Immature natural killer cell (primary cell): ENCODE results near the gene ANKH. TPM values are rescaled to one million over a fixed set of nuclear protein-coding genes. Genes with fewer than 3 reads are reported as not detected.
"Not testable (repeated sequence)": the region's sequence is repeated elsewhere in the genome, so short reads cannot be mapped to it uniquely, and the experiment has no call there.

Source experiments
- DNase-seq, 3 donors: peaks; one replicate each; pipeline ENCODE4 v3.0.0; 2022; ENCODE audit warnings: mixed read lengths in 1 of 3
- H3K27ac Mint-ChIP-seq, 6 donors: one replicate each; pipeline ENCODE4 v1.8.0; 2020; ENCODE audit warnings: mixed read lengths in 6 of 6, mild to moderate bottlenecking in 5 of 6, inconsistent platforms in 4 of 6, moderate library complexity in 3 of 6
- H3K27me3 Mint-ChIP-seq, 3 donors: one replicate each; pipeline ENCODE4 v1.8.0; 2020 to 2021; ENCODE audit warnings: low read depth in 3 of 3, mild to moderate bottlenecking in 3 of 3, mixed read lengths in 3 of 3, moderate library complexity in 3 of 3, inconsistent platforms in 1 of 3
- H3K36me3 Mint-ChIP-seq, 3 donors: one replicate each; pipeline ENCODE4 v1.8.0; 2020; ENCODE audit warnings: mixed read lengths in 3 of 3, inconsistent platforms in 2 of 3, mild to moderate bottlenecking in 2 of 3
- H3K4me1 Mint-ChIP-seq, 2 donors: one replicate each; pipeline ENCODE4 v1.8.0; 2020; ENCODE audit warnings: inconsistent platforms in 2 of 2, mild to moderate bottlenecking in 2 of 2, mixed read lengths in 2 of 2, moderate library complexity in 1 of 2
- H3K4me3 Mint-ChIP-seq, 5 donors: one replicate each; pipeline ENCODE4 v1.8.0; 2020; ENCODE audit warnings: mild to moderate bottlenecking in 5 of 5, mixed read lengths in 5 of 5, inconsistent platforms in 3 of 5, moderate library complexity in 3 of 5
- H3K9me3 Mint-ChIP-seq, 6 donors: one replicate each; pipeline ENCODE4 v1.8.0; 2020; ENCODE audit warnings: mild to moderate bottlenecking in 6 of 6, mixed read lengths in 6 of 6, inconsistent platforms in 4 of 6, moderate library complexity in 3 of 6
- polyA plus RNA-seq, 3 donors: library from polyadenylated mRNA; unstranded; fragments of 300-500 nt; fragmentation: Illumina TruSeq; gene quantifications; one replicate each; pipeline ENCODE4 v1.2.3, GENCODE V29; 2021

ANKH gene
- polyA plus RNA-seq, 3 donors from 2014 or later, result 20.8 to 26.5 (median 25.4) TPM

DNA sequence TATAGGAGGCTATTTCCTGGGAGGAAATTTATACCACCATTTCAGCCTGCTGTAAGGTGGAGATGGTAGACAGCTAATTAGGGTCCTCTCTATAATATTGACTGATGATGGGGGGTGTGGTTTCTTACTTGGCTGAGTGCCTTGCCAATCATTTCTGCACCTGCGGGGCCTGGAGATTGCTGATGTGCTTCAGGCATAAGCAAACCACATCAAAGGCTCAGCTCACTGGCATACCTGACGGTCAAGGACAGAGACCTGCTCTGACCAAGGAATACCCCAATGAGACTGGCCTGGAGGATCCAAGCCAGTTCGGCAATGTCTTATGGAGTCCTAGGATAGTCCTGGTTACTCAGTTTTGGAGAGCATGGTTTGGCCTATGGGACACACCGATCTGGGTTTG is 29.5 kb downstream of the ANKH start:
- Mint-ChIP-seq H3K9me3 (no peaks in the 10 kb centered on the region), H3K27ac (no peak overlapping the region), H3K4me1 (no peaks in the 10 kb centered on the region), H3K27me3 (no peaks in the 10 kb centered on the region), H3K36me3 (peaks cover 4 to 10% (median 4%) of the 10 kb centered on the region in 3 donors), H3K4me3 (no peak overlapping the region)
- DNase-seq, result no peak

DNA sequence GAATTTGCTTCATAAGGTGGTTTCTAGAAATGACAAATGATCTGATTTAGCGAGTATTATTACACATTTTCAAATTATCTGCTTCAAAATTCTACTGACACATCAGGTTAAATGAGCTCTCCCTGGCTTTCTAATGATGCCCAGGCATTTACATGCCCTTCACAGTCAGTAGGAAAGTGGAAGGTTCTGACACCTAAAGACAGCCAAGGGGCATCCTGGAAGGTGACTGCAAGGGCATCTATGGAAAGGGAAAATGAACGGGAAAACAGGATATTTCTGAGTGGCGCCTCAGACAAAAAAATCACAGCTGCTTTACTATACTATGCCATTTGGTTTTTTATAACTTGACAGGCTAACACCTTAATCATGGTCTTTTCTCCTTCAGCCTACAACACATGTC is 31.0 kb downstream of the ANKH start:
- H3K4me3 Mint-ChIP-seq, result no peak overlapping the region
- no peaks in the 10 kb centered on the region for H3K27me3 Mint-ChIP-seq
- peak overlapping the region in 1 of 6 donors; percentile 25 for H3K27ac Mint-ChIP-seq
- H3K4me1 Mint-ChIP-seq, result no peaks in the 10 kb centered on the region
- H3K36me3 Mint-ChIP-seq, result peaks cover 4 to 10% (median 4%) of the 10 kb centered on the region in 3 donors
- no peak for DNase-seq
- no peaks in the 10 kb centered on the region for H3K9me3 Mint-ChIP-seq

DNA sequence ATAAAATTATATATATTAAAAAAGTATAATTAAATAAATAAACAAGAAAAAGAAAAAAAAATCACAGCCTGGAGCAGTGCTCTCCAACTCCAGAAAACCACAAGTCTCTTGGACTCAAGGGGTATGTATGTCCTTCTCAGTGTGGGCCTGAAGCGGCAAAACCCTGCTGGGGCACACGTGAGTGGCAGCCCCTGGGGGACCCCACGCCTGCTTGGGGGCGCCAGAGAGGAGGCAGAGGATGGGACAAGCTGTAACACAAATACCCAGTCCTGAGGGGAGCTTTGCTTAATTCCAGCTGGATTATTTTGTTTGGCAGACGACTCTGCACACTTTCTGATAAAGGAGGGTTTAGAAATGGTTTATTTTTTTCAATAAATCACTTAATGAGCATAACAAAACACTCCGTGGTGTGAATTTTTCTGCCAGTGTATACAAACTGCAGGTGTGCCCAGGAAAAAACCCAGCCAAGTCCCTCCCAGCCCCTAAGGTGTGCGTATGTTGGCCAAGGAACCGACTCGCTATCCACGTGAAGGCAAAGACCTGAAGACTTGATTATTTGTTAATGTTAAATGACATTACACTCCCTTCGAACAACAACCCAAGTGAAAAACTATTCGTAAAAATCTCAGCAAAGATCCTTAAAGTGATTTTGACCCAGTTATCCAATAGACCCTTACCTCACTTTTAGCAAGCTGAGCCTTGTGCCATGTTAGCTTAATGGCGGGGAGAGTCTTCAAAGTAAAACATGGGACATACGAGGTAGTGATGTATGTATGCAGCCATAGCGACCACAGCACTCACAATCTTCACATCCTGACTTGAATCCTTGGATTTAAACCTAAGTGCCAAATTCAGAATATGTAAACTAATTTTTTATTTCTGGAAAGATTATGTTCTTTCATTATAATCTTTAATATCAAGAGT is 32.9 kb downstream of the ANKH start:
- no peak overlapping the region for H3K4me3 Mint-ChIP-seq
- peaks cover 0 to 1% of the 10 kb centered on the region in 2 donors for H3K4me1 Mint-ChIP-seq
- H3K27me3 Mint-ChIP-seq, result no peaks in the 10 kb centered on the region
- H3K27ac Mint-ChIP-seq, result no peak overlapping the region
- peaks cover 4 to 9% (median 4%) of the 10 kb centered on the region in 3 donors for H3K36me3 Mint-ChIP-seq
- no peak for DNase-seq
- no peaks in the 10 kb centered on the region for H3K9me3 Mint-ChIP-seq

DNA sequence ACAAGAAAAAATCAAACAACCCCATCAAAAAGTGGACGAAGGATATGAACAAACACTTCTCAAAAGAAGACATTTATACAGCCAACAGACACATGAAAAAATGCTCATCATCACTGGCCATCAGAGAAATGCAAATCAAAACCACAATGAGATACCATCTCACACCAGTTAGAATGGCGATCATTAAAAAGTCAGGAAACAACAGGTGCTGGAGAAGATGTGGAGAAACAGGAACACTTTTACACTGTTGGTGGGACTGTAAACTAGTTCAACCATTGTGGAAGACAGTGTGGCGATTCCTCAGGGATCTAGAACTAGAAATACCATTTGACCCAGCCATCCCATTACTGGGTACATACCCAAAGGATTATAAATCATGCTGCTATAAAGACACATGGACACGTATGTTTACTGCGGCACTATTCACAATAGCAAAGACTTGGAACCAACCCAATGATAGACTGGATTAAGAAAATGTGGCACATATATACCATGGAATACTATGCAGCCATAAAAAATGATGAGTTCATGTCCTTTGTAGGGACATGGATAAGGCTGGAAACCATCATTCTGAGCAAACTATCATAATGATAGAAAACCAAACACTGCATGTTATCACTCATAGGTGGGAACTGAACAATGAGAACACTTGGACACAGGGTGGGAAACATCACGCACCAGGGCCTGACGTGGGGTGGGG is 34.0 kb downstream of the ANKH start:
- H3K9me3 Mint-ChIP-seq, H3K4me3 Mint-ChIP-seq, DNase-seq, H3K27ac Mint-ChIP-seq, H3K27me3 Mint-ChIP-seq, H3K36me3 Mint-ChIP-seq, H3K4me1 Mint-ChIP-seq: not testable (repeated sequence)

DNA sequence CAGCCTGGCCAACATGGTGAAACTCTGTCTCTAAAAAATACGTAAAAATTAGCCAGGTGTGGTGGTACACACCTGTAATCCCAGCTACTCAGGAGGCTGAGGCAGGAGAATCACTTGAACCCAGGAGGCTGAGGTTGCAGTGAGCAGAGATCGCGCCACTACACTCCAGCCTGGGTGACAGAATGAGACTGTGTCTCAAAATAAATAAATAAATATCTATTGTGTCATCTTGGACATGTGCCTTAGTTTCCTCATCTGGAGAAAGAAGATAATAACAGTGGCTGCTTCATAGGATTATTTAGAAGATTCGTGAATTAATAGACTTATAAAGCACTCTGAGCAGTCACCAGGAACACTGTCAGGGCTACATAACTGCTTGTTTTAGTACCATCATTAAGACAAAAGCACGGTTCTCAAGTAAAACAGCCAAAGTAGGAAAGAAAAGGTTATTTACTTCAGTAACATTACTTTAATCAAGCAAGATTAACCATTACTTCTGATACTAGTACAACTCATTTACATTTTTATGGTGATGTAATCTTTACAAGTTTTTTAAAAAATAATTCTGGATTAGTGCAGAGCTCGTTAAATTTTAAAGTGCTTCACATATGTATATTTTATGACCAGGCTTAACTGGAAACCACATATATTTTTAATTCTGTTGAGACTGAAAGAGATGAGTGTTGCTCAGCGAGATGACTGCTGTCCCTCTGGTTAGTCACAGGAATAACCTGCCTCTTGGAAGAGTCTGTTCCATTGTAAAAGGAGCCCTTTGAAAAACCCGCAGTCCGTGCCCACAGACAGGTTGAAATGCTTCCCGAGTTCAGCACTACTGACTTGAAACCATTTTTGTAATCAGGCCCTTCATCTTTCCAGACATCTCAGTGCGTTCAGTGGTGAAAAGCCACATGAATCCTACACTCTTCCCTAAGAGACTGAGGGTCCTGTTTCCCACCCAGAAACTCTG is 36.7 kb downstream of the ANKH start:
- peaks cover 3 to 6% (median 4%) of the 10 kb centered on the region in 3 donors for H3K36me3 Mint-ChIP-seq
- no peak for DNase-seq
- peaks cover 0 to 2% (median 0%) of the 10 kb centered on the region in 3 donors for H3K27me3 Mint-ChIP-seq
- no peak overlapping the region for H3K27ac Mint-ChIP-seq
- H3K4me1 Mint-ChIP-seq, result peaks cover 3 to 5% of the 10 kb centered on the region in 2 donors
- H3K9me3 Mint-ChIP-seq, result no peaks in the 10 kb centered on the region
- no peak overlapping the region for H3K4me3 Mint-ChIP-seq

DNA sequence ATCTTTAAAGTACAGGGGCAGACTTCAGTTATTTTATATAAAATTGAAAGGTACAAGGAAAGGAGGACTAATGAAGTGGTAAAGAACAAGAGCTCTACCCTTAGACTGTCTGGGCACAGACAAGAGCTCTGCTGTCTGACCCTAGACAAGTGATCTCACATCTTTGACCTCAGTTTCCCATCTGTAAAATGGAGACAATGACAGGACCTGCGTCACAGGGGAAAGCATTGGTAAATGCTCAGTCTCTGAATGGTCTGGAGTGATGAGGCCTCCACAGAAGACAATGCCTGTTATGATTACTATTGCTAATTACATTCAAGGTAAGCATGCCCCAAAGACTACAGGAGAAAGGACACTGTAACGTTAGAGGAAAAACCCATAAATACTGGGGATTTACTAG is 37.5 kb downstream of the ANKH start:
- H3K9me3 Mint-ChIP-seq, result no peaks in the 10 kb centered on the region
- peaks cover 0 to 2% (median 0%) of the 10 kb centered on the region in 3 donors for H3K27me3 Mint-ChIP-seq
- no peak overlapping the region for H3K4me3 Mint-ChIP-seq
- H3K36me3 Mint-ChIP-seq, result peaks cover 3 to 7% (median 4%) of the 10 kb centered on the region in 3 donors
- peaks cover 5% of the 10 kb centered on the region in 2 donors for H3K4me1 Mint-ChIP-seq
- H3K27ac Mint-ChIP-seq, result no peak overlapping the region
- no peak for DNase-seq

DNA sequence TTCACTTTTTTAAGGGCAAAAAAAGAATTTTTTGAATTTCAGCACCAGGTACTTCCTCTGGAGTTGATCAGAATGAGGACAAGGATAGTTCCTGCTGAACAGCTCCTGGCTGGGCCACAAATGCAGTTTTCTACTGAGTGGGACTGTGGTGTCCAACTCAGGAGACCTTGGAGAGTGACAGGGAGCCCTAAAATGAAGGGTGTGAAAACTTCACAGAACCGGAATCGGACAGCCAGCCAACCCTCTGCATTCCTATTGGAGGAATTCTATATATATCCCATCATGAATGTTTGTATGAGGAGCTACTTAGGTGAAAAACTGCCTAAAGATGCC is 40.6 kb downstream of the ANKH start:
- H3K36me3 Mint-ChIP-seq, result peaks cover 0 to 7% (median 0%) of the 10 kb centered on the region in 3 donors
- peaks cover 8 to 23% of the 10 kb centered on the region in 2 donors for H3K4me1 Mint-ChIP-seq
- no peaks in the 10 kb centered on the region for H3K9me3 Mint-ChIP-seq
- H3K27me3 Mint-ChIP-seq, result peaks cover 0 to 2% (median 0%) of the 10 kb centered on the region in 3 donors
- DNase-seq, result no peak
- no peak overlapping the region for H3K27ac Mint-ChIP-seq
- H3K4me3 Mint-ChIP-seq, result no peak overlapping the region

DNA sequence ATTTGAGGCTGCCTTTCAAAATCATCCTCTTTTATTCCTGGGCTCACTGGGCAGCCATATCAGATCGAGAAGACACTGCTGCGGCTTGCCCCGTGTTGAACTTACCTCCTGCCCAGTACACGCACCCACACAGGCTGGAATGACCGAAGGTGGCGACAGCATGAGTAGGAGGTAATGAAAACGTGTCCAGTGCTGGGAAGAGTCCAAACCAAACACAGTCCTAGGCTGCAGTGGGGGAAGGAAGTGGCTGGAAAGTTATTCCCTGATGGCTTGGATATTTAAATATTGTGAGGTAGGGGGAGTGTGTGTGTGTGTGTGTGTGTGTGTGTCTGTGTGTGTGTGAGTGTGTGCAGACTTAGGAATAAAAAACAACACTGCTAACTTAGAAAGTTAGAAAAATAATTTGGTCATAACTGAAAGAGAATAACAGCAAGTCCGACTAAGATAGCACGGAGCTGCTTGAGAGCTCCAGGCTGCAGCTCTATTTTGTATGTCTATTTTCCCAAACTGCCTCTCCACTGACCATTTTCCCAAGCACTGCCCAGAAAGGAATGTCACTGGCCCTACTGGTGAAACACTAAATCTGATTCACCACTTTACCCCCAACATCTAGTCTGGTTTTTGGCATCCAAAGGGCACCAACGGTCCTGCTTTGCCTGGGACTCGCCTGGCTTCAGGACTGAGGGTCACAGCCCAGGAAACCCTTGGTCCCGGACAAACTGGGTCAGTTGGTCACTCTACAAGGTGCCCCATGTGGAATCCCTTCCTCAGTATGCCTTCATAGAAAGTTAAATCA is 41.2 kb downstream of the ANKH start:
- H3K27ac Mint-ChIP-seq, result no peak overlapping the region
- peaks cover 0 to 7% (median 0%) of the 10 kb centered on the region in 3 donors for H3K36me3 Mint-ChIP-seq
- no peaks in the 10 kb centered on the region for H3K9me3 Mint-ChIP-seq
- DNase-seq, result no peak
- peaks cover 0 to 2% (median 0%) of the 10 kb centered on the region in 3 donors for H3K27me3 Mint-ChIP-seq
- peaks cover 8 to 23% of the 10 kb centered on the region in 2 donors for H3K4me1 Mint-ChIP-seq
- H3K4me3 Mint-ChIP-seq, result no peak overlapping the region

DNA sequence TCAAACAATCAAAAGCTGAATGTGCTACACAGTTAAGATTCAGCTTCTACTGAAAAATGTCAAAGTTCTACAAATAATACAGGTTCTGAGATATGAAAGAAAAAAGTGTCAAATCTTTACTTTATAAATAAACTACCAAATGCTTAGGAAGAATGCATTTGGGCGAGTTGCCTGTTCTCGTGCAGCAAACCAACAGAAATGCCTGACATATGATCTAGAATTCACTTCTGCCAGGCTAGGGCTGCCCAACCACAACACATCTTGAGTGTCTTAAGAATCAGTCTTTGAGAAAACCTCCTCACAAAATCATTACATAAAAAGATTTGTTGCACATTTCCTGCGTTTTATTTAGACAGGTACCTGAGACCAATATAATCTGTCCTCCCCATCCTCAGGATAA is 42.2 kb downstream of the ANKH start:
- Mint-ChIP-seq H3K27ac (no peak overlapping the region), H3K4me3 (no peak overlapping the region), H3K36me3 (peaks cover 0 to 7% (median 0%) of the 10 kb centered on the region in 3 donors), H3K9me3 (no peaks in the 10 kb centered on the region), H3K27me3 (peaks cover 0 to 2% (median 0%) of the 10 kb centered on the region in 3 donors), H3K4me1 (peaks cover 8 to 23% of the 10 kb centered on the region in 2 donors)
- DNase-seq, result no peak

DNA sequence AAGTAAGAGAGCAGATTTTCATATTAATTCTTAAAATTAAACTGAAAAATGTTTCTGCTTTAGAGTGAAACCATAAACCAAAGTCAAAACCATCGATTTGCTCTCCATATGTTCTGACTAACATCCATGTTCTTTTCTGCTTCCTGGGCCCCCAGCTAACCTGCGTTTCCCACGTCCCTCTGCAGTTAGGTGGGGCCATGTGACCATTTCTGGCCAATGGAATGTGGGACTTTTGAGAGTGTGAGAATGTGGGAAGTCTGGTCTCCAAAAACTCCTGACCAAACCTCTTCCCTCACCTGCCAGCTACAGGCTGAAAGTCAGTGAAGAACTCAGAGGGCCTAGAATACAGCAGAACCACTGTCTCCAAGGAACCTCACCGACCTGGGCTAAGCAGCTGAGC is 44.9 kb downstream of the ANKH start:
- no peak for DNase-seq
- peaks cover 0 to 7% (median 0%) of the 10 kb centered on the region in 3 donors for H3K36me3 Mint-ChIP-seq
- H3K27ac Mint-ChIP-seq, result no peak overlapping the region
- H3K4me3 Mint-ChIP-seq, result no peak overlapping the region
- H3K9me3 Mint-ChIP-seq, result no peaks in the 10 kb centered on the region
- H3K27me3 Mint-ChIP-seq, result peaks cover 0 to 2% (median 0%) of the 10 kb centered on the region in 3 donors
- H3K4me1 Mint-ChIP-seq, result peaks cover 10 to 23% of the 10 kb centered on the region in 2 donors

DNA sequence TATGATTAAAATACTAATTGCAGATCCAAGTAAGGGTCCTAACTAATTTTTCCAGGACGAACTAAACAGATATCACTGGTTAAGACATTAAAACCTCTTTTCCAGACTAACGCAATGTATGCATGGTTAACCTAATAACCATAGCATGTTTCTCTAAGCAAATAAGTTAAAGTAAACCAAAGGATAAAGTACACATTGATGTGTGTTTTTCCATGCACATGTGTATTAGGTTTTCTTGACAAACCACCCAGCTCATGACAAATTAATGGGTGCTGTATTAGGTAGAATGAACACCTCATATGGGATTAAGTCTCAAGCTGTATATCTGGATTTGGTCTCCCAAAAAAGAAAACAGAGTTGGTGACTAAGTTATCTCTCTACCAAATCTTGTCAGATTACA is 45.6 kb downstream of the ANKH start:
- Mint-ChIP-seq H3K4me1 (peaks cover 8 to 19% of the 10 kb centered on the region in 2 donors), H3K36me3 (peaks cover 0 to 7% (median 0%) of the 10 kb centered on the region in 3 donors), H3K9me3 (no peaks in the 10 kb centered on the region), H3K4me3 (no peak overlapping the region), H3K27ac (no peak overlapping the region), H3K27me3 (peaks cover 0 to 2% (median 0%) of the 10 kb centered on the region in 3 donors)
- DNase-seq, result no peak

DNA sequence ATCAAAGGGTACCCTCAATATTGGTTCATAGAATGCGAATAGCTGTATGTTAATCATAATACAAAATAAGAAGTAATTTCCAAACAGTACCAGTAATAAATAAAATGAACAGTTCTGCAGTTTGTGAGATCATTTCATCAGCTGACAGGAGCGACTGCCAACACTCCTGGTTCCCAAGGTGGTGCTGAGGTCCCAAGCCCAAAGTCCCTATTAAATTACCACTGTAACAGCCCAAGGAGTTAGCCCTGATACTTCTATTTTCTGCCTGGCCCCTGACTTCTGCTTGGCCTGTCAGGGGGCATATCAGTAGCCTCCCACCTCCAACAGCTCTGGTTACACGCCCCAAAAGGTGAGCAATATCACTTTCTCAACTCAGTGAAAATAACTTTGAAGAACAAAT is 47.1 kb downstream of the ANKH start:
- Mint-ChIP-seq H3K9me3 (no peaks in the 10 kb centered on the region), H3K27ac (no peak overlapping the region), H3K36me3 (peaks cover 0 to 4% (median 0%) of the 10 kb centered on the region in 3 donors), H3K4me3 (no peak overlapping the region), H3K27me3 (no peaks in the 10 kb centered on the region), H3K4me1 (peaks cover 6 to 19% of the 10 kb centered on the region in 2 donors)
- DNase-seq, result no peak
